KOPT-K1 (cell line): ENCODE measurements around the gene OR1K1.
"Not testable (repeated sequence)": the region's sequence is repeated elsewhere in the genome, so short reads cannot be mapped to it uniquely, and the experiment has no call there.

Source experiments
- H3K27ac ChIP-seq: fragments of 200-600 bp; sonication (generic); 2 replicates; pipeline ENCODE4 v1.5.1; 2016; ENCODE audit warnings: antibody characterized with exemption, mild to moderate bottlenecking, low read depth, low read length; ENCODE audit not compliant: poor library complexity, severe bottlenecking
- H3K36me3 ChIP-seq: fragments of 200-600 bp; sonication (generic); 2 replicates; pipeline ENCODE4 v1.5.1; 2017; ENCODE audit warnings: antibody characterized with exemption, mild to moderate bottlenecking, low read length, moderate library complexity; ENCODE audit not compliant: insufficient read depth
- H3K9me3 ChIP-seq: fragments of 200-600 bp; sonication (generic); 2 replicates; pipeline ENCODE4 v1.5.1; 2017; ENCODE audit warnings: antibody characterized with exemption, low read length, mild to moderate bottlenecking; ENCODE audit not compliant: insufficient read depth, poor library complexity, severe bottlenecking

OR1K1 gene

GRCh38 chr9:122797316-122798063 lies 2.4 kb upstream of the OR1K1 start:
- no peaks in the 10 kb centered on the region for H3K9me3 ChIP-seq
- H3K27ac ChIP-seq = no peak overlapping the region
- H3K36me3 ChIP-seq = no peaks in the 10 kb centered on the region

- Histone ChIP-seq H3K9me3 (no peaks in the 10 kb centered on the region), H3K27ac (no peak overlapping the region), H3K36me3 (no peaks in the 10 kb centered on the region)
Measured at GRCh38 chr9:122806661-122807060, 6.7 kb downstream of the OR1K1 start.

GRCh38 chr9:122807271-122807900 lies 7.5 kb downstream of the OR1K1 start:
- no peaks in the 10 kb centered on the region for H3K36me3 ChIP-seq
- H3K9me3 ChIP-seq = no peaks in the 10 kb centered on the region
- no peak overlapping the region for H3K27ac ChIP-seq

GRCh38 chr9:122808141-122808540 lies 8.2 kb downstream of the OR1K1 start:
- Histone ChIP-seq H3K27ac (no peak overlapping the region), H3K9me3 (no peaks in the 10 kb centered on the region), H3K36me3 (no peaks in the 10 kb centered on the region)

- H3K9me3 ChIP-seq, H3K27ac ChIP-seq, H3K36me3 ChIP-seq: not testable (repeated sequence)
Measured at GRCh38 chr9:122809261-122809660, 9.3 kb downstream of the OR1K1 start.

GRCh38 chr9:122810306-122810946 lies 10.5 kb downstream of the OR1K1 start:
- H3K9me3 ChIP-seq = no peaks in the 10 kb centered on the region
- peaks cover under 1% of the 10 kb centered on the region; the same call in 1 of the 2 replicates for H3K36me3 ChIP-seq
- H3K27ac ChIP-seq = no peak overlapping the region

- H3K27ac ChIP-seq = no peak overlapping the region
- H3K36me3 ChIP-seq = peaks cover 22% of the 10 kb centered on the region
- H3K9me3 ChIP-seq = no peaks in the 10 kb centered on the region
Measured at GRCh38 chr9:122812736-122813135, 12.8 kb downstream of the OR1K1 start.

GRCh38 chr9:122814545-122814944 lies 14.6 kb downstream of the OR1K1 start:
- Histone ChIP-seq H3K36me3 (peaks cover 32% of the 10 kb centered on the region), H3K27ac (no peak overlapping the region), H3K9me3 (no peaks in the 10 kb centered on the region)

- Histone ChIP-seq H3K27ac (no peak overlapping the region), H3K36me3 (peaks cover 42% of the 10 kb centered on the region), H3K9me3 (no peaks in the 10 kb centered on the region)
Measured at GRCh38 chr9:122815544-122815943, 15.6 kb downstream of the OR1K1 start.

GRCh38 chr9:122816163-122816867 lies 16.4 kb downstream of the OR1K1 start:
- Histone ChIP-seq H3K9me3 (no peaks in the 10 kb centered on the region), H3K36me3 (peaks cover 50% of the 10 kb centered on the region), H3K27ac (no peak overlapping the region)

- H3K27ac ChIP-seq = no peak overlapping the region
- H3K36me3 ChIP-seq = peaks cover 80% of the 10 kb centered on the region
- no peaks in the 10 kb centered on the region for H3K9me3 ChIP-seq
Measured at GRCh38 chr9:122819326-122819725, 19.4 kb downstream of the OR1K1 start.

- Histone ChIP-seq H3K36me3 (peaks cover 86% of the 10 kb centered on the region), H3K27ac (no peak overlapping the region), H3K9me3 (no peaks in the 10 kb centered on the region)
Measured at GRCh38 chr9:122819791-122820489, 20.0 kb downstream of the OR1K1 start.

GRCh38 chr9:122820490-122820845 lies 20.5 kb downstream of the OR1K1 start:
- Histone ChIP-seq H3K36me3 (peaks cover 86% of the 10 kb centered on the region), H3K9me3 (no peaks in the 10 kb centered on the region), H3K27ac (no peak overlapping the region)

GRCh38 chr9:122821278-122821943 lies 21.5 kb downstream of the OR1K1 start:
- H3K27ac ChIP-seq = no peak overlapping the region
- peaks cover 87% of the 10 kb centered on the region for H3K36me3 ChIP-seq

More at GRCh38 chr9:122821278-122821943, 21.5 kb downstream of the OR1K1 start:
- H3K9me3 ChIP-seq = no peaks in the 10 kb centered on the region
